Iris pigment epithelial cell (primary cell): ENCODE results near the gene APOL1.
"Not testable (repeated sequence)": the region's sequence is repeated elsewhere in the genome, so short reads cannot be mapped to it uniquely, and the experiment has no call there.

Experiments used
- DNase-seq: peaks from one replicate; pipeline ENCODE4 v3.0.0-alpha.2; 2011; ENCODE audit warnings: low read depth

Gene APOL1, protein sequence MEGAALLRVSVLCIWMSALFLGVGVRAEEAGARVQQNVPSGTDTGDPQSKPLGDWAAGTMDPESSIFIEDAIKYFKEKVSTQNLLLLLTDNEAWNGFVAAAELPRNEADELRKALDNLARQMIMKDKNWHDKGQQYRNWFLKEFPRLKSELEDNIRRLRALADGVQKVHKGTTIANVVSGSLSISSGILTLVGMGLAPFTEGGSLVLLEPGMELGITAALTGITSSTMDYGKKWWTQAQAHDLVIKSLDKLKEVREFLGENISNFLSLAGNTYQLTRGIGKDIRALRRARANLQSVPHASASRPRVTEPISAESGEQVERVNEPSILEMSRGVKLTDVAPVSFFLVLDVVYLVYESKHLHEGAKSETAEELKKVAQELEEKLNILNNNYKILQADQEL

DNA sequence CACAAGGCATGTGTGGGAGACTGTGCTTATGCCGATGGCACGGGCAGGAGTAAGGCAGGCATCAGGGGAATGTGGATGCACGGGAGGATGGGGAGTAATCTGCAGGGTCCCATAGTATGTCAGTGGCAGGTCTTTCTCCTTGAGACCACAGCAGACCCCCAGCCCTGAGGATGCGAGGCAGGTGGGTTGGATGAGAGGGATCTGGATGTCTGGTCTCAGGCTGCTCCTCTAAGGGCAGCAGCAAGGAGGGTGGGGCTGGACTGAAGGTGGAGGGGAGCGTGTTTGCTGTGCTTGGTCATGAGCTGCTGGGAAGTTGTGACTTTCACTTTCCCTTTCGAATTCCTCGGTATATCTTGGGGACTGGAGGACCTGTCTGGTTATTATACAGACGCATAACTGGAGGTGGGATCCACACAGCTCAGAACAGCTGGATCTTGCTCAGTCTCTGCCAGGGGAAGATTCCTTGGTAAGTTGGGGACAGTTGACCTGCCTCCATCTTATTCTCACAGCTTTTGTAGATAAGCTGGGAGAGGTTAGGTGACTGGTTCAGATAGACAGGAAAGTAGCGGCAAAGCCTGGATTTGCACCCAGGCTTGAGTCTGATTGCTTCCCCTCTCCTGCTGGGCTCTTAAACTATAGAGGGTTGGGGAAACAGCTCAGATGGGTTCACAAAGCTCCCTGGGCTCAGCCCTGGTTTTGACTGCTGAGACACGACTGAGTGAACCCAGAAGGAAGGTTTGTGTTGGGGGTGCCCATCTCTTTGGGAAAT, at the start of gene APOL1:
APOL1 (plus strand) TSS at position 380 of the 769 bp plus-strand sequence. CDS start 1,823 bp downstream, outside the sequence.
- peak; percentile 63 for DNase-seq

DNA sequence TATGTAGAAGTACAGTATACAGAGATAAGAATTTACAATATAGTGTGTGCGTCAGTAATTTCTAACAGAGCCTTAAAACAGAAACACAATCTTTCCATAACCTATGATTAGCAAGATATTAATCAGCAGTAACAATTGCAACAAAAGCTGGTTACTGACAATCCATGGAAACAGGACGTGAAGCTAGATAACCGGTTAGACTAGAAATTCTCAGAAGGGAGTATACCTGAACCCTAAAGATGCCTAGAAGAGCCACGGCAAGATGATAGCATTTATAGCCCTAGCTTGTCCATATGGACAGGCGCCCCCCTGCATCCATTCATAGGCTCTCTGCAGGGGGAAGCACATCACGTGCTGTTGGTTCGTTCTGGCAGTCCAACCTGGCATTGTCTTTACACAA, 49.5 kb upstream of the APOL1 start:
- not testable (repeated sequence) for DNase-seq

DNA sequence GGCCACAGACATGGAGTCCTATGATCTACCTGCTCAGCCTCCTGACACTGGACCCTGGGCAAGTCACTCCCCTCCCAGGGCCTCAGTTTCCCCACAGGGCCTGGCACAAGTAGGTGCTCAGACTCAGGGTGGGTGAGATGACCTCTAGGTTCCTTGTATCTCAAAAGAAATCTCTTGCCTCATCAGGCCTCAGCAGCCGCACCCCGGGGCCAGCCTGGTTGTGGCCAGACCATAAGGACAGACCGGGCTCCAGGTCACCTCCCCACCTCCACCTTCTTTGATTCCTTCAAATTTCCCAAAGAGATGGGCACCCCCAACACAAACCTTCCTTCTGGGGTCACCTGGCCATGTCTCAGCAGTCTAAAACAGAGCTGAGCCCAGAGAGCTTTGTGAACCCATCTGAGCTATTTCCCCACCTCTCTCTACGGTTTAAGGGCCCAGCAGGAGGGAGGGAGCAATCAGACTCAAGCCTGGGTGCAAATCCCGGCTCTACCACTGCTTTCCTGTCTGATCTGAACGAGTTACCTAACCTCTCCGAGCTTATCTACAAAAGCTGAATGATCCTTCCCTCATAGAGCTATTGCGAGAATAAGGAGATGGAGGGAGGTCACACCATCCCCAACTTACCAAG, 48.8 kb upstream of the APOL1 start:
- no peak for DNase-seq

DNA sequence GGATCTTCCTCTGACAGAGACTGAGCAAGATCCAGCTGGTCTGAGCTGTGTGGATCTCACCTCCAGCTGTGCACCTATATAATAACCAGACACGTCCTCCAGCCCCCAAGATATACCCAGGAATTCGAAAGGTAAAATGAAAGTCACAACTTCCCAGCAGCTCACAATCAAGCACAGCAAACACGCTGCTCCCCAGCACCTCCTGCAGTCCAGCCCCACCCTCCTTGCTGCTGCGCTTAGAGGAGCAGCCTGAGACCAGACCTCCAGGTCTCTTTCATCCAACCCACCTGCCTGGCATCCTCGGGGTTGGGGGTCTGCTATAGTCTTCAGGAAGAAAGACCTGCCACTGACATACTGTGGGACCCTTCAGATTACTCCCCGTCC, 48.3 kb upstream of the APOL1 start:
- no peak for DNase-seq

DNA sequence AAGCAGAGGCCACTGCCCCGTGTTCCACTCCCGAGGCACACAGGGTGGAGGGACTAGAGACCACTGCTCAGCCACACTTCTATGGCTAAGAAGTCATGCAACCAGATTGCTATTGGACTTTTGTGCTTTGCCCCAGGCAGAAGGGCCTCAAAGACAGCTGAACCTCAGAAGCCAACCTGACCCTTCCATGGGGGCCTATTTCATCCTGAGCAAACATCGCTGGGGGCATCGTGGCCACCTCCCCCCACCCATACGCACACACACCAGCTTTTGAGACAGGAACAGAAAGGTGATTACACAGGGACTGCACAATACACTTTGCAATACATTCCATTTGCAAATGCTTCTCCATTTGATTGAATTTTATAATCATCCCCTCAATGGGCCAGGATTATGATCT, 47.4 kb upstream of the APOL1 start:
- not testable (repeated sequence) for DNase-seq

DNA sequence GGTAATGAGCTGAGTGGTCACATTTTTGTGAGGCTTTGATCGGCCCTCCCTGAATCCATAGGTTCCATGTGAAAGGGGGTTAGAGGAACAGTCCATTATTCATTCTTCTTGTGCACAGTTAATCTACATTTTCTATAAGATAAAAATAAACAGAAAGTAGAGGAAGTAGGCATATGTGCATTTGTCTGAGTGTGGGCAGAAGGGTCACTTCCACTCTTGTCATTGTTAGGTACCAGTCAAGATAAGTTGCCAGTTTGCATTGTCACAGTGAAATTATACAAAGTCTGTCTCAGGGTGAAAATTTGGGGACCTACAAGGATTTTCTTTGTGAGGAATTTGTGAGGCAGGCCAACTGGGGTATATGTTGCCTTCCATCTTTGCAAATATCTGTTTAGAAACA, 46.7 kb upstream of the APOL1 start:
- DNase-seq: no peak

DNA sequence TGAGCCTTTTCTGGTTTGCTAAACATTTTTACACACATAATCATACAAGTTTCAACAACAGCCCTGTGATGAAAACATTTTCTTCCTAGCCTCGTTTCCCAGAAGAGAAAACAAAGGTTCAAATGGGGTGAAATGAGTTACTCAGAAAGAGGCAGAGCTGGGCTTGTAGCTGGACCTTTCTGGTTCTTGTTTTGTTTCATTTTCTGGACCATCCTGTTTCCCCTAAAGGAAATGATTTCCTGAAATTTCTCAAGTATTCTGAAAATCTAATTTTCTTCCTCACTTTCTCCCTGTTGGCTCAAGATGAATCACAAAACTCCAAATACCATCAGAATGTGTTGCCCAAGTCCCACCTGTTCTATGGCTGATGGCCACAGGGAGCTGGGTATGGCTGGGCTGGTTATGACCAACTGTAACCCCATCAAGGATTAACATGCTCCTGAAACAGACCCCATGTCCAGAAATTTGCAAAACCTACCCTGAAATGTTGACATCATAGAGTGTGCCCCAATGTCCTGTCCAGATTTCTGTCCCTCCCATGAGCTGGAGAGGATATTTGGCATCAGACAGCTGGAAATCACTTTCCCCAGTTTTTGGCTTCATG, 44.7 kb upstream of the APOL1 start:
- no peak for DNase-seq

DNA sequence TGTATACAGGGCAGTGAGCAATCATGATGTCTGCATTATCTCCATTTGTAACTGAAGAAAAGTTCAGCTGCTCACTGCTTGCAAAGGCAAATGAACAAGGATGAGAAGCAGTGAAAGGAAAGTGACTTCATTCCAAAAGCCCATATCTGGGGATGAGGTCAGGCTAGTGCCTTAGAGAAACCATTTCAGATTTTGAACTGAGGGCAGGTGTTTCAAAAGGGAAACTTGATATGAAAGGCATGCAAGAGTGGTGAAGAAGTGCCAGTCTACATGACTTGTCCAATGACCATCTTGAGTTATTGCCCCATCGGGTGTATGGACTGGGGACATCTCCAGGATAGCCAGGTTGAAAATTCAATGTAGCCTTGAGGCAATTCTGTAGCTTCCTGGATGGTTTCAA, 44.0 kb upstream of the APOL1 start:
- no peak for DNase-seq

DNA sequence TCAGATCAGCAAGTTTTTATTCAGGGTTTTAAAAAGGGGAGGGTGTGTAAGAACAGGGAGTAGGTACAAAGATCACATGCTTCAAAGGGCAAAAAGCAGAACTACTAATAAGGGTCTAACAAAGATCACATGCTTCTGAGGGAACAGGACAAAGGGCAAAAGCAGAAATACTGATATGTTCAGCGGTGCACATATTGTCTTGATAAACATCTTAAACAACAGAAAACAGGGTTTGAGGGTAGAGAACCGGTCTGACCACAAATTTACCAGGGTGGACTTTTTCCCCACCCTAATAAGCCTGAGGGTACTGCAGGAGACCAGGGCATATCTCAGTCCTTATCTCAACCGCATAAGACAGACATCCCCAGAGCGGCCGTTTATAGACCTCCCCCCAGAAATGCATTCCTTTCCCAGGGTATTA, 43.4 kb upstream of the APOL1 start:
- not testable (repeated sequence) for DNase-seq

DNA sequence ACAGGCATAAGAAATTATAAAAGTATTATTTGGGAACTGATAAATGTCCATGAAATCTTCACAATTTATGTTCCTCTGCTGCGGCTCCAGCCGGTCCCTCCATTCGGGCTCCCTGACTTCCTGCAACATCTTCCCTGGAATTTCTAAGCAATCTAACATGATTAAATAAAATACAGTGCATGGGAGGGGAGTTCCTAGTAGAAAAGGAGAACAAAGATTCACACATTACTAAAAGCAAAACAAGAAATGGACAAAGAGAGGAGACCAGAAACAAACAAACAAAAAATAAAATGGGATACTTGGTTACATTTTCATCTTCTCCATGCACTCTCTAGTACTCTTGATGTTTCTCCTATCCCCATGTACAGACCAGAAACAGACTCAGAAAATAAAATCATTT, 42.7 kb upstream of the APOL1 start:
- DNase-seq: no peak

DNA sequence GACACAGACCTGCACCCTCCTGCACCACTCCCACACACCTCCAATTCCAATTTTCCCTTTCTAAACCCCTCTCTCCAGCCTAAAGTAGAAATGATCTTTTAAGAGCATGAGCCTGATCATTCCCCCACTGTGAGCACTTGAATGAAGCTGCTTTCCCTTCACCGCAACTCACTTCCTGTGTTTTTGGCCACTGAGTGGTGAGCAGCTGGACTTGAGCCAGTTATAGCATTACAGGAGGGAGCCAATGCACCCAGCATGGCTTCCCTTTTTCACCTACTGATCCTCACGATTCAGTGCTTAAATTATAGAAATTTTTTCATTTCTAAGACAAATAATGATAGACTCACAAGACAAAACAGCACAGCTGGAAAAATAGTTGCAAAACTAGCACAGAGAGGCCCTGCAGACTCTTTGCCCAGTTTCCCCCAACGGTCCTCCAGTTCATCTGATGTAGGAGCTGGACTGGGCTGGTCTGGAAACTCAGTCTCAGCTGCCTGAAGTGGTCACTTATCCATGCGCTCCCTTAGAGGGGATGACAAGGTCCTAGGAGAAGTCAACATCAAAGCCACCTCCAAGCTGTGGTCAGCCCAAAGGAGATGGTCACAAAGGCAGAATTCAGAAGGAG, 41.6 kb upstream of the APOL1 start:
- DNase-seq: peak; percentile 72

DNA sequence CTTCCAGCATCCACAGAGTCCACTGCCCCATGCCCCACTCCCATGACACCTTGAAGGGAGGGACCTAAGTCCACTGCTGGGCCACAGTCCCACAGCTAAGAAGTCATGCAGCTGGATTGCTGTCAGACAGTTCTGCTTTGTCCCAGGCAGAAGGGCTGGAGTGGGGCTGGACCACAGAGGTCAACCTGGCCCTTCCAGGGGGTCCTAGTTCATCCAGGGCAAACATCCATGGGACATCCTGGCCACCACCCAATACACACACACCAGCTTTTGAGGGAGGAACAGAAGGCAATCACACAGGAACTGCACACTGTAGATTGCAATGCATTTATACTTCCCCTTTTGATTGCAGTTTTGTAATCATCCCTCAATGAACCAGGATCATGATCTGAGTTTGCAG, 40.0 kb upstream of the APOL1 start:
- DNase-seq: no peak

DNA sequence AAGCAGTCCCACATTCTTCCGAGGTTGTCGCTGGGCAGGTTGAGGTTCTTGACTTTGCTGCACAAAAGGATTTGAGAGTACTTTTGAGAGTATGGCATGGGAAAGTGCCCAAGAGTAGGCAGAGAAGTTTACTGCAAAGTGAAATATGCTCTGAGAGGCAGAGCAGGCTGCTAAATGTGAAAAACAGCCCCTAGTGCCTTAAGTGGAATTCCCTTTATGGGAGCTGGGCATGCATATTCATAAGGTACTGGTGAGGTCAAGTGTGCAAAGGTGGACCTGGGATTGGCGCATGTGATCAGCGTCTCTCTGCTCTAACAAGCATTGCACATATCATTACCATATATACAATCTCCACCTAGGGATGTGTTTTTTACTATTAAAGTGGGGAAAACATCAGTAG, 39.3 kb upstream of the APOL1 start:
- DNase-seq: no peak

DNA sequence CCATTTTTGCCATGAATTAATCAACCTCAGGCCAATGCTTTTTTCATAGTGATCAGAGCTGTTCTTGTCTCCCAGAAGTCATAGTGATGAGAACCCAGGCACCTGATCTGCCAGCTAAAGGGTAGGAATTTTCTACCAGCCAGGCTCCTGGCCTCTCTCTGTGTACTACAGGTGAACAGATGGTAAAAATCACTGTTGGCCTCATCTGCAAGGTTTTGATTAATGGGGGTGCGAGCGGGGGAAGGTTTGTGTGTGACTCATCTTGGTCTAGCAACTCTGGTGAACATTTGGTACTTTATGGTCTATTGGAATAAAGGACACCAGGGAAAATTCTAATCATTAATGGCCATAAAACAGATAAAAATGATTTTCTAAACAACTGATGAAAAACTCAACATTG, 37.0 kb upstream of the APOL1 start:
- no peak for DNase-seq

DNA sequence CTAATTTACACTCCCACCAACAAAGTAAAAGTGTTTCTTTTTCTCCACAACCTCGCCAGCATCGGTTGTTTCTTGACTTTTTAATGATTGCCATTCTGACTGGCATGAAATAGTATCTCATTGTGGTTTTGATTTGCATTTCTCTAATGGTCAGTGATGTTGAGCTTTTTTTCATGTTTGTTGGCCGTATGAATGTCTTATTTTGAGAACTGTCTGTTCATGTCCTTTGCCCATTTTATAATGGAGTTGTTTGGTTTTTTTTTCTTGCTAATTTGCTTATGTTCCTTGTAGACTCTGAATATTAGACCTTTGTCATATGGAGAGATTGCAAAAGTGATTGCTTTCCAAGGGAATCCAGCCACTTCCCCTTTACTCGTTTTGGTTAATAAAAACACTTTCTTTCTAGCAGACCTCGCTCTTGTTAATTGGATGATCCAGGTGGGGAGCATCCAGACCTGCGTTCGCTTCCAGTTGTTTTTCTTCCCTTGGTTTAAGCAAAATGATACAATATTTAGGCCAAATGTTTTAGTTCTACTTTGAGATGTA, 34.2 kb upstream of the APOL1 start:
- DNase-seq: no peak

DNA sequence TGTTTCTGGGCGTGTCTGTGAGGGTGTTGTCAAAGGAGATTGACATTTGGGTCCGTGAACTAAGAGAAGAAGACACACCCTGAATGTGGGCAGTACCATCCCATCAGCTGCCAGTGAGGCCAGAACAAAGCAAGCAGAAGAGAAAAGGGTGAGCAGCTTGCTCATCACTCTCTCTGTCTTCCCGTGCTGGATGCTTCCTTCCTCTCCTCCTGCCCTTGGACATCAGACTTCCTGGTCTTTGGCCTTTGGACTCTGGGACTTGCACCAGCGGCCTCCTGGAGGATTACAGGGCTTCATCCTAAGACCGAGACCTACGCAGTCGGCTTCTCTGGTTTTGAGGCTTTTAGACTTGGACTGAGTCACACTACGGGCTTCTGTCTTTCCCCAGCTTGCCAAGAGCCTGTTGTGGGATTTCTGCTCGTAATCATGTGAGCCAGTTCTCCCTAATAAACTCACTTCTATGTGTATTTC, 32.4 kb upstream of the APOL1 start:
- peak; percentile 90 for DNase-seq

DNA sequence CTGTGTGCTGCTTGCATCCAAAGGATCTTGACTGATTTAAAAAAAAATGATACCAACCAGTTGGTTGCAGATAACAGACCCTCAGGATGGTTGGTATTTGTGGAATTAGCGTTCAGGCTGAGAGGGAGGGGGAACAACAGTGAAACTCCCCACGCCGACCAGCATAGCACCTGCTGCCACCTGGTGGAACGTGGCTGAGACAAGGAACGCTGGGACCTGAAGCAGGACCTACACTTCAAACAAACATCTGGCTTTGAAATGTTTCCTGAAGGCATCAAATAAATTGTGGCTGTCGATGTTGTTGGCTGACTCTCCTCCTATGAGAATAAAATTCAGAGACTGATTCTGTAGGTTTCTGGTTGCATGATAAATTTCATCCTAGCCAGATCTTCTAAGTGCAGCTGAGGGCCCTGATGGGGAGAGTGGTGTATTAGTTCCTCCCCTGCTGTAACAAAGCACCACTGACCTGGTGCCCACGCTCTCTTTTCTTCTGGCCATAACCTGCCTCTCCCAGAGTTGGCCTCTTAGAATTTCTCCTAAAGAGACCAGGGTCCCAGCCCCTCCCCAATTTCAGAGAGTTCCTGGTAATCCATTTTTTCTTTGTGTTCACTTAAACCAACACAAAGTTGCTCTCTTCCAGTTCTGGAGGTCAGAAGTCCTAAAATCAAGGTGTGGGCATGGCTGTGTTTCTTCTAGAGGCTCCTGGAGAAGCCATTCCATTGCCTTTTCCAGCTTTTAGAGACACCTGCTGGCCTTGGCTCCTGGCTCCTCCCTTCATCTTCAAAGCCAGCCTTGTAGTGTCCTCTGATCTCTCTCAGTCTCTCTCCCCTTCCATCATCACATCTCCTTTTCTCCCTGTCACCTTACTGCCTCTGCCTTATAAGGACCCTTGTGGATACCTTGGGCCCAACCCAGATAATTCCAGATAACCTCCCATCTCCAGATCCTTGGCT, 30.9 kb upstream of the APOL1 start:
- DNase-seq: peak; percentile 40

DNA sequence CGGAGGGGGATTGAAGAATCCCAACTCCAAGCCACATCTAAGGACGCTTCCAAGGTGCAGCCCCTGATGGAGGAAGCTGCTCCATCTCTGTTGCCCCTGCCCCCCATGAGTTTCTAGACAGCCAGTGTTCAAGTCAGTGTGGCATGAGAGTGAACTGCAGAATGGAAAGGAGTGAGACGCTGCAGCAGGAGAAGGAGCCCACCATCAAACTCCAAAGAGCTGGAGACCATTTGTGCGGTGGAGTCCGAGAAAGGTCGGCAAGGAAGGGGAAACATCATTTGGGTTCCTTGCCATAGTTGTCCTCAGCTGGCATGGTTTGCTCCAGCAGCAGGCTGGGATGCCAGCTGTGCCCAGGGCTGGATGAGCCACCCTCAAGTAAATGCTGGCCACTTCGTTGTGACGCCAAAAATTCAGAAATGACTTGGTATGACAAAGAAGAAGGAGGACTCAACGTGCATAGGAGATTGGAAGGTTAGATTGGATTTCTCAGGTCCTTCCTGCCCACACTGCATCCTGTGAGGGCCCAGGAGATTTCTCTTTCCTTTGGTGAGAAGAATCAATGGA, 30.0 kb upstream of the APOL1 start:
- DNase-seq: no peak

DNA sequence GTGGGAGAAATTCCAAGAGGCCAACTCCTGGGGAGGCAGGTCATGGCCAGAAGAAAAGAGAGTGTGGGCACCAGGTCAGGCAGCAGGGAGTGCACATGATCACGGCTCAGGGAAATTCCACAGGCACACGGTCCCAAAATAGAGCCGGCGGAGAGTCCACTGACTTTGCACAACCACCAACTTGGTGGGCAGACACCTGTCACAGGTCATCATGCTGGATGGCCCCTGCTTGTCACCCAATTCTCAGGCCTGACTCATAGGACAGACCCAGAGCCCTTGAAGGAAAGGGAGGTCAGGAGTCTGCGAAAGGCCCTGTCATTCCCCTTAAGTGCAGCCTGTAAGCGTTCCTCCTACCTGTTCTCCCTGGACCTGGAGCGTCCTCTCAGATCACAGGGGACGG, 29.4 kb upstream of the APOL1 start:
- no peak for DNase-seq

DNA sequence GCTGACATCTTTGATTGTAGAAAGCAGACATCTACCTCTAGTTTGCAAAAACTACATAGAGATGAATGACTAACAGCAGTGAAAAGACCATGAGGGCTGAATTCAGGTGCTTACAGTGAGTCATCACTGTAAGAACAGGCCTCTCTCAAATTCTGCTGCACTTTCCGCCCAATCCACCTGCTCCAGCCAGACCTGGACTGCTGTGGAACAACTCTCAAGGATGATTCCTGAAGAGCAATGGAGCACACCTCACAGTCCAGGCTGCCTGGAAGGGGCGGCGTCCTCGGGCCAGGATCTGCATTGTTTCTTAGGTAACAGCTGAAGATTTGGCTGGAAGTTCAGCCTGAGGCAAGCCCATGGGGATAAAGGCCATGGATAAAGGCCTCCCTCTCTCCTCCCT, 28.7 kb upstream of the APOL1 start:
- no peak for DNase-seq
